AG09309 (cell line): ENCODE measurements around the gene ZBTB47.

Experiments used
- DNase-seq: peaks from one replicate; pipeline ENCODE4 v3.0.0-alpha.2; 2010; ENCODE audit warnings: low read depth
- H3K4me3 ChIP-seq: 2 replicates; pipeline ENCODE4 v1.5.1; 2011; ENCODE audit warnings: mild to moderate bottlenecking, low read depth, low read length, moderate library complexity; ENCODE audit not compliant: control insufficient read depth
- TF ChIP-seq, protein P1 (sequence below): IDR thresholded peaks from 2 replicates; pipeline ENCODE4 v1.5.1; 2011; ENCODE audit warnings: mild to moderate bottlenecking, low read depth, low read length, inconsistent platforms; ENCODE audit not compliant: insufficient read depth, control insufficient read depth; ENCODE audit errors: missing control alignments

ZBTB47 gene

GRCh38 chr3:42659451-42660130 lies 6.1 kb downstream of the ZBTB47 start:
- TF ChIP-seq, protein P1, sequence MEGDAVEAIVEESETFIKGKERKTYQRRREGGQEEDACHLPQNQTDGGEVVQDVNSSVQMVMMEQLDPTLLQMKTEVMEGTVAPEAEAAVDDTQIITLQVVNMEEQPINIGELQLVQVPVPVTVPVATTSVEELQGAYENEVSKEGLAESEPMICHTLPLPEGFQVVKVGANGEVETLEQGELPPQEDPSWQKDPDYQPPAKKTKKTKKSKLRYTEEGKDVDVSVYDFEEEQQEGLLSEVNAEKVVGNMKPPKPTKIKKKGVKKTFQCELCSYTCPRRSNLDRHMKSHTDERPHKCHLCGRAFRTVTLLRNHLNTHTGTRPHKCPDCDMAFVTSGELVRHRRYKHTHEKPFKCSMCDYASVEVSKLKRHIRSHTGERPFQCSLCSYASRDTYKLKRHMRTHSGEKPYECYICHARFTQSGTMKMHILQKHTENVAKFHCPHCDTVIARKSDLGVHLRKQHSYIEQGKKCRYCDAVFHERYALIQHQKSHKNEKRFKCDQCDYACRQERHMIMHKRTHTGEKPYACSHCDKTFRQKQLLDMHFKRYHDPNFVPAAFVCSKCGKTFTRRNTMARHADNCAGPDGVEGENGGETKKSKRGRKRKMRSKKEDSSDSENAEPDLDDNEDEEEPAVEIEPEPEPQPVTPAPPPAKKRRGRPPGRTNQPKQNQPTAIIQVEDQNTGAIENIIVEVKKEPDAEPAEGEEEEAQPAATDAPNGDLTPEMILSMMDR, result no peak
- no peak overlapping the region for H3K4me3 ChIP-seq
- no peak for DNase-seq

GRCh38 chr3:42660131-42660715 lies 6.7 kb downstream of the ZBTB47 start:
- DNase-seq, result no peak
- H3K4me3 ChIP-seq, result no peak overlapping the region
- TF ChIP-seq, protein P1, result no peak

- TF ChIP-seq, protein P1, result no peak
- DNase-seq, result no peak
Observed at GRCh38 chr3:42660898-42661297, 7.4 kb downstream of the ZBTB47 start.

DNA sequence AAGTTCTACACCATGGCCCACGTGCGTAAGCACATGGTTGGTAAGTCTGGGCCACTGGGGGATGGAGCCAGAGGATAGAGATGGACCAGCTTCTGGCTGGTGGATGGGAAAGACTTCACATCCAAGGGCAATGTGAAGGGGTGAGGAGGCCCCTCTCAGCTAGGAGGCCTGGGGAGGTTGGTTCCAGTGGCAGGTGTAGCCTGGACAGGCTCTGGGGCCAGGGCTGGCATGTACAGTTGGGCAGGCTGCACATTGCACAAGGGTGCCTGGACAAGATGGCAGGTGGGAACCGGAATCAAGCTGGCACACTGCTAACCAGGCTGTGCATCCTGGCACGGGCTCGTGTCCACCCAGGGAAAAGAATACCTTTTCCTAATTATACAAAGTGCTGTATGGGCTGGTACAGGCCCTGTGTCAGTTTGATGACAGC lies 8.1 kb downstream of the ZBTB47 start:
- DNase-seq, result no peak
- H3K4me3 ChIP-seq, result no peak overlapping the region
- TF ChIP-seq, protein P1, result no peak

More at GRCh38 chr3:42660898-42661297, 7.4 kb downstream of the ZBTB47 start:
- H3K4me3 ChIP-seq, result no peak overlapping the region

DNA sequence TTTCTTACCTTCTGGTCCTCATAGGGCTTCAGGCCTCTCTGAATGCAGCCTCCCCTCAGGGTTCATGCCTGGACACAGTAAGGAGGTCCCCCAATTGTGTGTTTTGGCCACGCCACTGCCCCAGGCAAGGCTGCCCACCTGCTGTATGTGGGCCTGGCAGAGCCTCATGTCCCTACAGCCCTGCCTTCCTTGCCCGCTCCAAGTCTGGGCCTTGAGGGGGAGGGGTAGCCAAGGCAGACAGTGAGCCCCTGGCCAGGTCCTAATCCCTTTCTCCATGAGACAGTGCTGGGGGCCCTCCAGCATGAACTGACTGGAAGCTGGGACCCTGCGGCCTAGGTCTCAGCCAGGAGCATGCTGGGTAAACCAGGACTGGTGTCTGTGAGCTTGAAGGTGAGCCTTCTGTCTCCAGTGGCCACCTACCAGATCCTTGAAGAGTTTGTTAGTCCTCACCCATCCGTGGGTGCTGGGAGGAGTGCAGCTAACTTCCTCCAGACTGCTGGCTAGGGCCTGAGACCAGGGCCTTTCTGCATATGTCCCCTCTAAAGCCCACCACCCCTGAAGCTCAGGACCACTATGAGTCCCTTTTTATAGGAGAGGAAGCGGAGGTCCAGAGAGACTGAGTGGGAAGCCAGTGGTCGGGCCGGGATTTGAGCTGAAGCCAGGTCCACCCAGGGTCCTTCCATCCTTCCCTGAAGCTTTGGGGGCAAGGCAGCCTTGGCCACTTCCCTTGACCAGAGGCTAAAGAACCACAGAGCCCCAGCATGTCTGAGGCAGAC lies 8.7 kb downstream of the ZBTB47 start:
- TF ChIP-seq, protein P1, result no peak
- no peak for DNase-seq
- no peak overlapping the region for H3K4me3 ChIP-seq

DNA sequence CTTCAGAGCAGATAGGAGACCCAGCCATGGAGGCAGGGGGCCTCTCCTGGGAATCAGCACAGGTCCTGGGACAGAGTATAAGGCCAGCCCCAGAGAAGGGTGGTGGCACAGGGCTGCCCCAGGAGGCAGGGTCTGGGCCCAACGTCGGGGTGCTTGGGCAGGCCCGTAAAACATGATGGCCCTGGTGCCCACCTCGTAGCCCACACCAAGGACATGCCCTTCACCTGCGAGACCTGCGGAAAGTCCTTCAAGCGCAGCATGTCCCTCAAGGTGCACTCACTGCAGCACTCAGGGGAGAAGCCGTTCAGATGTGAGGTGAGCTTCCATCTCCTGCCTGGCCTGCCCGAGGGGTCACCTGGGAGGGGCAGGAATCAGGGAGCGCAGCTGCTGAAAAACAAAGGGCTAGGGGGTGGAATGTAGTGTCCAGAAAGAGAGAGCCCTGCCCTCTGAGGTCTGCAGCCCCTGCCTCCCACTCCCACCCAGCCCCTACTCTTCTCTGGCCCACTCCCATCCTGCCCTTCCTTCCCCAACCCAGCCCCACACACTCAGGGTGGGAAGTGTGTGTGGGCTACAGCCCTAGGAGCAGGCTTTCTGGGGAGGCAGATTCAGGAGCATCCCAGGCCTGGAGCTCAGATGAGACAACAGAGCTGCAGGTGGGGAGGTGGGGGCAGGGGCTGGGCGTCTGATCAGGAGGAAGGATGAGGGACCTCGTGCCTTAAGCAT lies 9.5 kb downstream of the ZBTB47 start:
- no peak overlapping the region for H3K4me3 ChIP-seq
- TF ChIP-seq, protein P1, result no peak
- no peak for DNase-seq
